Activated B cell treated with CpG ODN at 0.5 μM for 24 hours (primary cell): ENCODE data around the gene FN3KRP. TPM values are rescaled to one million over a fixed set of nuclear protein-coding genes. Genes with fewer than 3 reads are reported as not detected.

ENCODE experiments used
- ATAC-seq: fragments of 200-7000 bp; cut with Tn5 transposase; one replicate; pipeline ENCODE4 v1.10.0; 2021; ENCODE audit warnings: low read depth, mild to moderate bottlenecking, moderate library complexity
- CTCF ChIA-PET: fragments of 350-600 bp; sonication (Branson Sonifier 250); formaldehyde crosslinking; loops from one replicate; lab custom pipeline; 2021; ENCODE audit warnings: antibody characterized with exemption; lab: Charles Lee
- POLR2A ChIA-PET: fragments of 350-600 bp; sonication (Branson Sonifier 250); formaldehyde crosslinking; loops from one replicate; lab custom pipeline; 2021; ENCODE audit warnings: antibody characterized with exemption; lab: Charles Lee
- DNase-seq: peaks from one replicate; pipeline ENCODE4 v3.0.0; 2022
- H3K27ac Mint-ChIP-seq: one replicate; pipeline ENCODE4 v1.8.0; 2020; ENCODE audit warnings: mixed read lengths
- H3K27me3 Mint-ChIP-seq: one replicate; pipeline ENCODE4 v1.8.0; 2021; ENCODE audit warnings: mixed read lengths
- H3K36me3 Mint-ChIP-seq: one replicate; pipeline ENCODE4 v1.8.0; 2021; ENCODE audit warnings: low read depth, mixed read lengths
- H3K4me1 Mint-ChIP-seq: one replicate; pipeline ENCODE4 v1.8.0; 2021; ENCODE audit warnings: mixed read lengths
- H3K4me3 Mint-ChIP-seq: one replicate; pipeline ENCODE4 v1.8.0; 2020; ENCODE audit warnings: mild to moderate bottlenecking, mixed read lengths
- H3K9me3 Mint-ChIP-seq: one replicate; pipeline ENCODE4 v1.8.0; 2020; ENCODE audit warnings: mixed read lengths
- intact Hi-C: fragments of 100-400 bp; cut with micrococcal nuclease; formaldehyde crosslinking; loops from one replicate; pipeline ENCODE4 v1.15.1; 2024
- total RNA-seq: library from RNA; stranded (reverse); gene quantifications from 2 replicates; pipeline ENCODE4 v1.2.3, GENCODE V29; 2022
- TF ChIP-seq, protein P1 (sequence below): fragments of 200-600 bp; IDR thresholded peaks from one replicate; pipeline ENCODE4 v1.8.0; 2022; ENCODE audit warnings: antibody characterized with exemption, mild to moderate bottlenecking

FN3KRP gene
- total RNA-seq, 1 donor from 2014 or later, result 28.5 TPM

DNA sequence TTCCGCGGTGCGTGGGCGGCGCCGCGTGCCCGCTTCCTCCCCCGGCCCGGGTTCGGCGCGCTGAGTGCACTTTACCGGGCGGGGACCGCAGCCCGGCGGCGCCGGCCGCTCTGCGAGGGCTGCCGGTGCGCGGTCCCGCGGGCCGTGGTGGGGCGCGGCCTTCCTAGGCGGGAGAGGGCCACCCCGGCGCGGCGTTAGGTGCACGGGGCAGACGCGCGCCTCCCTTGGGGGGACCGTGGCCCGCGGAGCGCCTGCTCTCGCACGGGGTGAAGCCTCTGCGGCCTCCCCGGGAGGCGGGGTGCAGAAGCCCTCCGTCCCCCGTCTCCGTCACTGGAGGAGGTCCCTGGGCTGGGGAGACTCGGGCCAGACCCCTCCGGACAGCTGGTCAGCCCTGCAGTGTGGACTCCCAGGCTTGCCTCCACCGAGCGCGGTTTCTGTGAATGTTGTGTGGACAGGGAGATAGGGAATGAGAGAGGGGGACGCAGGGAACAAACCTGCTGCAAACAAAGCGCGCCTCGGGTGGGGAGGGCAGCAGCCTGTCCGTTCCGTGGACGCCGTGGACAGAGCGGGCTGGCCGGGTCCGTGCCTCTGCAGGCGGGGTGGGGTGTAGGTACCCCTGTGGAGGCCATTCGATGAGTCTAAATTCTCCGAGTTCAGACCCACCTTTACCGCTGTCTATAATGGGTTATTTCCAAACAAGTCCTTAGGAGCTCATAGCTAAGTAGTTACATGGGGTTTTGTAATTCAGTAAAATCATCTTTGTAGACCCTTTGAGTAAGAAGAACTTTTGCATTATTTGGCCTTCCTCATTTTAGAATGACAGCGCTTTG lies 36.1 kb downstream of the FN3KRP start:
- peaks cover 5% of the 10 kb centered on the region for H3K36me3 Mint-ChIP-seq
- H3K4me3 Mint-ChIP-seq, result peak overlapping the region; percentile 80
- H3K9me3 Mint-ChIP-seq, result no peaks in the 10 kb centered on the region
- ATAC-seq (peak; percentile 1), DNase-seq (no peak)
- no peak overlapping the region for H3K27ac Mint-ChIP-seq
- no peaks in the 10 kb centered on the region for H3K27me3 Mint-ChIP-seq
- POLR2A ChIA-PET, result no interaction called here
- CTCF ChIA-PET, result no interaction called here
- intact Hi-C loops, result loop anchor here (1.0 to 5.0 kb wide), 3 partner anchors 36 to 655 kb away; partner anchors contain the start of genes FASN and FN3KRP
- peaks cover 22% of the 10 kb centered on the region for H3K4me1 Mint-ChIP-seq
- TF ChIP-seq, protein P1, sequence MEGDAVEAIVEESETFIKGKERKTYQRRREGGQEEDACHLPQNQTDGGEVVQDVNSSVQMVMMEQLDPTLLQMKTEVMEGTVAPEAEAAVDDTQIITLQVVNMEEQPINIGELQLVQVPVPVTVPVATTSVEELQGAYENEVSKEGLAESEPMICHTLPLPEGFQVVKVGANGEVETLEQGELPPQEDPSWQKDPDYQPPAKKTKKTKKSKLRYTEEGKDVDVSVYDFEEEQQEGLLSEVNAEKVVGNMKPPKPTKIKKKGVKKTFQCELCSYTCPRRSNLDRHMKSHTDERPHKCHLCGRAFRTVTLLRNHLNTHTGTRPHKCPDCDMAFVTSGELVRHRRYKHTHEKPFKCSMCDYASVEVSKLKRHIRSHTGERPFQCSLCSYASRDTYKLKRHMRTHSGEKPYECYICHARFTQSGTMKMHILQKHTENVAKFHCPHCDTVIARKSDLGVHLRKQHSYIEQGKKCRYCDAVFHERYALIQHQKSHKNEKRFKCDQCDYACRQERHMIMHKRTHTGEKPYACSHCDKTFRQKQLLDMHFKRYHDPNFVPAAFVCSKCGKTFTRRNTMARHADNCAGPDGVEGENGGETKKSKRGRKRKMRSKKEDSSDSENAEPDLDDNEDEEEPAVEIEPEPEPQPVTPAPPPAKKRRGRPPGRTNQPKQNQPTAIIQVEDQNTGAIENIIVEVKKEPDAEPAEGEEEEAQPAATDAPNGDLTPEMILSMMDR, result no peak

DNA sequence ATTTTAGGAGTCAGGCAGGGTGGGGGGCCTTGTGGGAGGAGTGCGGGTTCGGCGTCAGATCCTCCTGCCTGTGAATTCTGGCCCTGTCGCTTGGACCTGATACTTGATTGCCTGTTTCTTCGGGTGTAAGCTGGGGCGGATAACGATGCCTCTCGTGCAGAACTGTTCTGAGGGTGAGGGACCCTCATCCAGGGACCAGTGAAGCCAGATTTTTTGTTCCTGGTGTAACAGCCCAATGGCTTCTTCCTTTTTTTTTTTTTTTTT lies 36.6 kb downstream of the FN3KRP start:
- H3K4me3 Mint-ChIP-seq, result peak overlapping the region; percentile 80
- ChIA-PET POLR2A (no interaction called here), CTCF (no interaction called here)
- H3K9me3 Mint-ChIP-seq, result no peaks in the 10 kb centered on the region
- H3K4me1 Mint-ChIP-seq, result peaks cover 22% of the 10 kb centered on the region
- no peak overlapping the region for H3K27ac Mint-ChIP-seq
- intact Hi-C loops, result loop anchor here (5.0 kb wide), 1 partner anchor 656 kb away; the partner anchor contains the start of gene FASN
- DNase-seq (no peak), ATAC-seq (no peak)
- TF ChIP-seq, protein P1, result no peak
- H3K36me3 Mint-ChIP-seq, result peaks cover 5% of the 10 kb centered on the region
- no peaks in the 10 kb centered on the region for H3K27me3 Mint-ChIP-seq

DNA sequence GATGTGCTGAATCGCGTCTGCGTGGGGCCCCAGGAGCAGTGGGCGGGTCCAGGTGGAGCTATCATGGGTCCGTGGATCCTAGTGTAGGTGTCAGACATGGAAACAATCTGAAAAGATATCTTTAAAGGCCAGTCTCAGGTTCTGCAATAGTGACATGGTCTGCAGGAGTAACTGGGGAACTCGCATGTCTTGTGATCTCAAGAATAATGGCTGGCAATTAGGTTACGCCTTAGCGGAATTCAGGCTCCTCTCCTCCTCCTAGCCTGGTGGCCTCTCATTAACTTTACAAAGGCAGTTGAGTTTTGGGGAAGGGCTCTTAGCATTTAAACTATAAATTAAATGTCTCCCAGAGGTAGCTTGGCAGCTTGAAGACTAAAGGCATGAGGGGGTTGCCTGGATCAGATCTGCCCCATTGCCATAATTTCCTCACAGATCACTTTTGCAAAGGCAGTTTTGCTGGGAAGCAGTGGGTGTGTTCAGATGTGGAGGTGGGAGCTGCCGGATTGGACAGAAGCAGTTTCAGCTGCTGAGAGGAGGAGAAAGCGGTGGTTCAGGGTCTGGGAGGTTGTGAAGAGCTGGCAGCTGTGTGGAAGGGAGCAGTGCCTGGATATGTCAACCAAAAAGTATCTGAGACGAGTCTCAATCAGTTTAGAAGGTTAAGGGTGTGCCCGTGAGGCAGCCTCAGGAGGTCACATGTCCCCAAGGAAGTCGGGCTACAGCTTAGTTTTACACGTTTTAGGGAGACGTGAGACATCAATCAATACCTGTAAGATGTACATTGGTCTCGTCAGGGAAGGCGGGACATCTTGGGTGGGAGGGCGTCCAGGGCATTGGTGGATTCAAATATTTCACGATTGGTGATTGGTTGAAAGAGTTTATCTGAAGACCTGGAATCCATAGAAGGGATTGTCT lies 38.0 kb downstream of the FN3KRP start:
- Mint-ChIP-seq H3K27ac (no peak overlapping the region), H3K4me1 (peaks cover 22% of the 10 kb centered on the region), H3K9me3 (no peaks in the 10 kb centered on the region), H3K36me3 (peaks cover 5% of the 10 kb centered on the region), H3K4me3 (peak overlapping the region; percentile 20), H3K27me3 (no peaks in the 10 kb centered on the region)
- ChIA-PET POLR2A (interaction anchor here (0.6 kb wide), 1 partner anchor 38 kb away, joined by 9 read pairs; the partner anchor contains the start of gene FN3KRP), CTCF (no interaction called here)
- DNase-seq (no peak), ATAC-seq (no peak)
- intact Hi-C loops, result loop anchor here (5.0 kb wide), 1 partner anchor 657 kb away; the partner anchor contains the start of gene FASN
- TF ChIP-seq, protein P1, result no peak

DNA sequence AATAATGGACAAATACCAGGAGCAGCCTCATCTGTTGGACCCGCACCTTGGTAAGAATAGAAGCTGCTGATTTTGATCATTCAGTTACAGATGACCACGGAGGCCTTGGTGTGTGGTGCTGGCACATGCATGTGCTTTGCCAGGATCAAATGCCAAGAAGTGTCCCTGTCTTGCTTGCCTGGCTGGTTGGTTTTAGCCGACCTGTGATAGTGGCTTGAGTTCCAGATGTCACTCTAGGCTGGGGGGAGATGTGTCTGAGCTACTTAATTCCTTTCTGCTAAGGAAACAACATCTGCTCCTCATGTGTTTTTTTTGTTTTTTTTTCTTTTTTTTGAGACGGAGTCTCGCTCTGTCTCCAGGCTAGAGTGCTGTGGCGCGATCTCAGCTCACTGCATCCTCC lies 39.7 kb downstream of the FN3KRP start:
- Mint-ChIP-seq H3K4me1 (peaks cover 22% of the 10 kb centered on the region), H3K27ac (no peak overlapping the region), H3K36me3 (peaks cover 9% of the 10 kb centered on the region), H3K9me3 (no peaks in the 10 kb centered on the region), H3K4me3 (no peak overlapping the region), H3K27me3 (no peaks in the 10 kb centered on the region)
- DNase-seq, result no peak
- intact Hi-C loops, result no loop called here
- ATAC-seq, result no peak
- ChIA-PET CTCF (interaction anchor here (1.3 kb wide), 1 partner anchor 10 kb away, joined by 4 read pairs; no protein-coding TSS in a partner anchor), POLR2A (no interaction called here)
- TF ChIP-seq, protein P1, result no peak
